GM21528 (cell line): Measurements from ENCODE around the gene THSD4.

Source experiments
- ATAC-seq: cut with Tn5 transposase; IDR thresholded peaks from one replicate; pipeline ENCODE4 v1.9.1; 2021; ENCODE audit warnings: mild to moderate bottlenecking, moderate library complexity; ENCODE audit not compliant: unreplicated experiment, low FRiP score

The THSD4 gene

DNA sequence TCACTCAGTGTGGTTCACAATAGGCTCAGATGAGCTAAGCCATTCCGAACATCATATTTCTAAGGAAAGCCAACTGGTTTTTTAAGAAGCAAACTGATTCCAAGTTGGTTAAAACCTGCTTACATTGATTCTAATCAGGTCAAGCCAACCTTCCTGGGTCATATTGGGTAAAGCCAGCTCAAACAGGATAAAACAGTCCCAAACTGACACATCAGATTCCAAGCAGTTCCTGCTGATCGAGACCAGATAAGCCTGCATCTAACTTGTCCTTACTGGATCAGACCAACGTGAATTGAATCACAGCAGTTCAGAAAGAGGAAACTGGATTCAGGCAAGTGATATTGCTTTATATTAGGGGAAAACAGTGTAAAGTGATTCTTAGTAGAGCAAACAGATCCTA is 18.6 kb upstream of the THSD4 start:
- ATAC-seq, result no peak

DNA sequence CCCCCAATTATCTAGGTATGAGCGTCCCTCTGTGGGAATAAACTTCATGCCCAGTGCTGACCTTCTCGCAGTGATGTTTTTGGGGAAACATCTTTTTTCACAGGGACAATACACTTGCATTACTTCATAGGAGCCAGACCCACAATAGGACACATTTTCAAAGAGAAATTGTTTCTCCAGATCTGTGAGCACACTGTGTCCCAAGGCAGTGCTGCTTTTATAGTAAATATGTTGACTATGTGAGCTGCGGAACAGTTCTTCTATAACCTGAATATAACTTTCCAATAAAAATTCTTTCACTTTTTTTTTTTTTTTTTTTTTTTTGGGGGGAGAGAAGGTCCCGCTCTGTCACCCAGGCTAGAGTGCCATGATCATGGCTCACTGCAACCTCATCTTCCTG is 17.4 kb upstream of the THSD4 start:
- ATAC-seq, result no peak

DNA sequence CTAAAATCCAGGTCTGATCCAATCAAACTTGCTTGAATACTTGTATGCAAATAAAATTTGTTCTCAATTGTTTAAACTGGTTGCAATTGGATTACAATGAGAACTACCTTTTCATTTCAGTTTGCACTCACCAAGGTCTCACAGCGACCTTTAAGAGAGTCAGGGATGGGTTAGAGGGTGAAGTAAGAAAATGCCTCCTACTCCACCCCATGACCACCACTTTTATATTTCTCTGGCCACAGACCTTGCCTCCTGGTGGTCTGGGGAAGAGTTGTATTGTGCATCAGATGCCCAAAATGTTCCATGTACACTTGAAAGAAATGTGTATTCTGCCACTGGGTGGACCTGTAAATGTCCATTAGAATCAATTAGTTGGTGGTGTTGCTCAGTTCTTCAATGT is 16.4 kb upstream of the THSD4 start:
- no peak for ATAC-seq

DNA sequence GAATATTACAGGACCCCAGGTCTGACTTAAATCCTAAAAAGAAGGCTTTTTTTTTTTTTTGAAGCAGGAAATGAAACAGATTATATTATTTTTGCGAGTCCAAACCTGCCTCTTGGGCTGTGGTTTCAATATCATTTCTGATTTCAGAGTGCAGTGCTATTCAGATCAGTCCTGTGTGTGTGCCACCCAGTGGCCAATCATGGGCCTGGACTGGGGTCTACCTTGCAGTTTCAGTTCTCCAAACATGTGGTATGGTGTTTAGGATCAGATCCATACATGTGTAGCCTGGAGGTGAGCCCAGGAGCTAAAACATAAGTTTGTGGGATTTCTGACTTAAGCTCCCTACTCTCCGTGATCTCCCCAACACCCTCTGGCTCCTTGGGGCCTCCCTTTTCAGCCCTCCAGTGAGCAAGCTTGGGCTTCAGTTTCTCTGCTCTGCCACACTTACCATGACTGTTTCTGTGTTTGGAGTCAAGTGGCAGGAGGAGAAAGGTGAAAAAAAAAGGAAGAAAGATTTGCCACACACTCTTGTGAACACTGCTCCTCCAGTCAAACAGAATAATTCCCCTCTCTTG is 12.1 kb upstream of the THSD4 start:
- ATAC-seq, result no peak

DNA sequence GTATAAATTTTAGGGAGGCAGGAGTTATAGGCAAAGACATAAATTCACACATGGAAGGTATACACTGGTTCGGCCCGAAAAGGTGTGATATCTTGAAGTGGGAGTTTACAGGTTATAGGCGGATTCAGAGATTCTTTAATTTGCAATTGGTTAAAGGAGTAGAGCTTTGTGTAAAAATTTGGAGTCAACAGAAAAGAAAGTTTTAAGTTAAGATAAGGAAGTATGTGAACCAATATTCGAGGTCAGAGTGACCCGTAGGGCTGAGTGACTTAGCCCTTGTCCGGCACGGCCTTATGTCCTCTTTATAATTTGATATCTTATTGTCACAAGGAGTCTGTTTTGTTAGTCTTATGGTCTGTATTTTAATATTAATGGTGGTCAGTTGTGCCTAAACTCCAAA is 10.6 kb upstream of the THSD4 start:
- no peak for ATAC-seq

DNA sequence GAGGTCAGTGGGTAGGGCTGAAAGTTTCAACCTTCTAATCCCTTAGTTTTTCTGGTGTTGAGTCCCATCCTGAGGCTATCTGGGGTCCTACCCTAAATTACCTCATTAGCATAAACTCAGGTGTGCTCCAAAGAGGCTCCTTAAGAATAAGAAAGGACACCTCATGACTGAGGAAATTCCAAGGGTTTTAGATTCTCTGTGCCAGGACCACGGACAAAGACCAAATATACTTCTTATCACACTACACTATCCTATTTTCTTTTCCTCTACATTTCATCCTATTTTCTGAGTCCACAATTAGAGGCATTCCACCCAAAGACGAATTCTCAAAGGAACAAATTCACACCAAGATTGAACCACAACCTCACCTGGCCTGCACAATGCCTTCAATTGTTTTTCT is 9.8 kb upstream of the THSD4 start:
- ATAC-seq, result no peak

DNA sequence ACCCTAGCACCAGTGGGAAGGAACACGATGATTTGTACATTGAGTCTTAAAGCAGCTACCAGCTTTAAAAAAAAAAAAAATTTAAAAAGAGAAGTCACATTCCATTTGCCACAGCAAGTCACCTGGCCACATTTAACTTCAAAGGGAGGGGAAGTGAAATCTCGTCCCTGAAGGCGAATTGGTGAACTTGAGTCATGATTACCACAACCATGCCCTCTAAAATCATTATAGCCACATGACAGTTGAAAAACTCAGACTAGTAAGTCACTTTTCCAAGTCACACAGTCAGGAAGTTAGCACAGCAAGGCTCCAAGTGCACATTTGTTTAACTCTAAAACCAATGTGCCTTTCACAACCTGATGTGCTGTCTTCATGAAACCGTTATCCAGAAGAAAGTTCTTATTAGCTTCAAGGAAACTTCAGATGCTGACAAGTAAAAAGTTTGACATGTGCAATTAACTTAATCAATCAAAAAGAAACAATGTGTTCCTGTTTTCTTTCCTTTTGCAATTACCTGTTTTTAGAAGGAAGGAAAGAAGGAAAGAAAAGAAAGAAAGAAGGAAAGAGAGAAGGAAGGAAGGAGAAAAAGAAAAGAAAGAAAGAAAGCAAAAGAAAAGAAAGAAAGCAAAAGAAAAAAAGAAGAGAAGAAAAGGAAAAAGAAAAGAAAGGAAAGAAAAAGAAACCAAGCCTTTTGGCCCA is 8.3 kb upstream of the THSD4 start:
- no peak for ATAC-seq

DNA sequence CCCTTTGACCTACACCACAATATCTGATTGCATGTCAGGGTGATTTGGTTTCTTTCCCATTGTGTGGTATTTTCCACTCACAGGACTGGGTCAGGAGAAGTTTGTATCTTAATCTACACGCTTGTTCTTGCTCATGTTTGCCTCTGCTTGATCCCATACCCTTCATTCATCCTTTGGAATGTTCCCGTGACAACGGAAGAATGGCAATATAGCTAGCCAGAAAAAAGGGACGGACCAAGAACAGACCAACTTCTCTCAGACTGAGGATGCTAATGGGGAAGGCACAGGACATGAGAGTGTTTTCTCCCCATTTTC is 7.8 kb upstream of the THSD4 start:
- no peak for ATAC-seq

DNA sequence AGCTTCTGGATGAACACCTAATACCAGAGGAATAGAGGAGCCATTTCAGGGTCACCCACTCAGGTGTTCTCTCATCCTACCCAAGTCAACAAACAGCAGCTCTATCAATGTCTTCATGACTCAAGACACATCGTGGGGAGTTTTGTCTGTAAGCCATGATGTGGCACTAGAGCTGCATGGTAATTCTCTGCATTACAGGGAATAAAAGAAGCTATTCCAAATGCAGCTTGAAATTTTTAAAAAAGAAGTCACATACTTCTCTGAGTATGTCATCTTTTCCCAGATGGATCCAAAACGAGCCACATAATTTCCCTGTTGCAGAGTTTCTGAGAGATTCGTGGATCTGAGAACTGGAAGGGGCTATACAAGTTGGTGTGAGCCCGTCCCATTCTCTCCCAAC is 6.1 kb upstream of the THSD4 start:
- no peak for ATAC-seq

DNA sequence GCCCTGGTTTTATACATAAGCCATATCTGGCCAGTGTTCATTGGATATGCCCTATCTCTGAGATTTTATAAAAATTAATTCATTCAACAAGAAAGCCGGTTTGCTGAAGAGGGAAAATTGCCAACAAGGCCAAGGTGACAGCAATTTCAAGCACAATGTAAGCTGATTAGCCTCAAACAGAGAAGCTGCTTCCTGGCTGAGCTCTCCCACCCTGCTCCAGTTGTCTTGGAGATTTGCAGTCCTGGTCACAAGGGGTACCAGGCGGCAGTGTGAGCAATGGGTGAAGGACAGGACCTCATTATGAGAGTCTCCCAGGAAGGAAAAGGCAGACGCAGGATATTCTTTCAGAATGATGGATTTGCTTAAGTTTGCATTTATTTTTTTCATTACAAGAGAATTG is 5.4 kb upstream of the THSD4 start:
- ATAC-seq, result no peak

DNA sequence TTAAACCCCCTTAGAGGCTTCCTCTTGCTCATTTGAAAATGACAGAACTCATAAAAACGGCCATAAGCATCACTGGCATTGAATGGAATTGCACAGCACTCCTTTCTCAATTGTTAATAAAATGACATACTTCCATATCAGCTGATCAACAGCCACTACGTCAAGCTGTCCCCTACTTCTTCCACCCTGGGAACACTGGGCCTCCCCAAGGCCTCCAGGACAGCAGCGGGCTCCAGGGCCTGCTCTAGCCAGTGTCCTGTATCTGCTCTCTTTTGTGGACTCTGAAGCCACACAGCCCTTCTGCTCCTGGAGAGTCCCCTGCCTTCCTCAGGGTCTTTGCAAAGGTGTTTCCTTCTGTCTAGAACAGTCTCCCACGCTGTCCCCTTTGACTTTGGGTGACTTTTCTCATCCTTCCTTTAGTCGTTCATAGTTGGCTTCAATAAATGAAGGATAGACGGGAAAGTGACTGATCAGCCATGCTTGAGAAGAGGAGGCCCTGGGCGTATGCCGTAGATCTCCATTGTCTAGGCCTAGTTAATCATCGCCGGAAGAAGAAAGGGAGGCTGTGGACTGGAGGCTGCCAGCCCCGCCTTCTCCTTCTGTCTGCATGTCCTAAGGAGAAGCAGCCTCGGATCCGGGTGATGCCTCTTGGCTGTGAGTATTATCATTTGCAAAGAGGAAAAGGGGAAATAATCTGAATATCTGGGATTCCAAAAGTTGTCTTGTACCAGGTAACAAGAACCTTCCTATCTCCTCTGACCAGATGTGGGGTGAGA is 4.7 kb upstream of the THSD4 start:
- ATAC-seq, result no peak

DNA sequence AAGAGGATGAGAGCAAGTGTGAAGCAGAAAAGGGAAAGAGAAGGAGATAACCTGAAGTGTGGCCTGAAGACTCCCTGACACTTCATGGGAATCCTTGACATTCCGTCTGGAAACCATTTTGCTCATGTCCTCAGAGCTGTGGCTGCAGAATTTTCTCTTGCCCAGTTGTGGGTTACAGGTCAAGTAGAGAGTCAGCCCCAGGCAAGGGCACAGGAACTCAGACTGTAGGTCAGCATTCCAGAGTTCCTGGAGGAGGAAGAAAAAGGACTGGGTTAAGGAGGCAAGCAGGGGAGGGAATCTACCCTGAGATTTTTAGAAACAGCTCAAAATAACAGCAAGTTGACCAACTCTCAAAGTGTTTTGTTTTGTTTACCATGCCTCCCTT is 4.1 kb upstream of the THSD4 start:
- ATAC-seq, result no peak

DNA sequence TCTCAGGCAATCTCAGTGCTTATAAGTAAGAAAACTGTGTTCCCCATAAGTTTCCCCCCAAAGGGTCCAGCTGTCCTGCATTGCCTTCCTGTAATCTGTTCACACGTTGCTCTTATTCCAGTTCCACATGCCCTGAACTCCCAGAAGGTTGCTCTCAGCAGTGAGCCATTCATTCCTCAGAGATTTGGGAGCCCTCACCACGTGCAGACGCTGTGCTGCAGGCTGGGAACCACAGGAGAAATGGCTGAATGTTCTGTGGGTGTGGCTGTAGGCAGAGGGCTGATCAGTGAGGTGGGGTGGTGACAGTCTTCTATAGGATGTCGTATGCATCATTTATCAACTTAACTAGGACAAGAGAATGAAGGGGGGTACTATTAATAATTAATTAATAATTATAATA is 3.3 kb upstream of the THSD4 start:
- ATAC-seq, result no peak

DNA sequence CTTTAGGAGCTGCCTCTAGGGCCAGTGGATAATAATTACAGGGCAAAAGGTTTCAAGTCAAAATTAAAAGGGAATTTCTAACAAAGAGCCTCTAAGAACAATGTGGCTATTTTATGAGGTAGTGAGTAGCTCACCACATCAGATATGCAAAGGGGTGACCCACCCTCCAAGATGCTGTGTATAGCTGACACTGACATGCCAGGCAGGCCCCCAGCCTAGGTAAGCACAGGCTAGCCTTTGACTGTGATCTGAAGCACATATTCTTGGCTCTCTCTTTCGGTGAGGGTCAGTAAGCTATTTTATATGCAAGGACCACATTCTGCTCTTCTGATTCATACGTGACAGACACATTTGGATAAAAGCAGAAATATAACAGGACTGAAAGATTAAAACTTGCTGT is 2.8 kb upstream of the THSD4 start:
- ATAC-seq, result no peak

DNA sequence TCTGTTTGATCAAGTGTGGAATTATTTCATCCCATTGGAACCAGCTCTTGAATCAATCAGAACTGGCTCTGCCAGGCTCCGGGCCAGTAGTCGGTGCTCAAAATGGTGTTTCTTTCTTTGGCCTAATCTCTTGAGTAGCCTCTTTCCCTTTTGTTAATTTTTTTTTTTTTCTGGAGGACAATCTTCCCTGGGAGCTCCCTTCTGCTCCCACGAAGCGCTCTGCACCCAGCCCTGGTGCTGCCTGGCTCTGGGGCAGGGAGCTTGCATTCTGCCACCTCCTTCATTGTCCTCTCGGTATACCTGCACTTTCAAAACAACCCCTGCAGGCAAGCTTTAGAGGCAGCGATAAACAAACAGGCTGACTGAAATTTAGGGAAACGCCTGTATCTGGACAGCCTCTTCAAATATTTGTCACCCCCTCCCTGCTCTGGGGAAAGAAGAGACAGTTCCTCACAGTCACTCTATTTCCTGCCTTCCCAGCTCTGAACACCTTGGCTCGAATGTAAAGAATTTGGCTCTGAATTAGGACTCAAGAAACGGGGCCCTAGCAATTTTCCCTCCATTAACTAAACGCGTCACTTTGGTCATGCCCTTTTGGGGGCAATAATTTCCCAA is 1.1 kb upstream of the THSD4 start:
- no peak for ATAC-seq

DNA sequence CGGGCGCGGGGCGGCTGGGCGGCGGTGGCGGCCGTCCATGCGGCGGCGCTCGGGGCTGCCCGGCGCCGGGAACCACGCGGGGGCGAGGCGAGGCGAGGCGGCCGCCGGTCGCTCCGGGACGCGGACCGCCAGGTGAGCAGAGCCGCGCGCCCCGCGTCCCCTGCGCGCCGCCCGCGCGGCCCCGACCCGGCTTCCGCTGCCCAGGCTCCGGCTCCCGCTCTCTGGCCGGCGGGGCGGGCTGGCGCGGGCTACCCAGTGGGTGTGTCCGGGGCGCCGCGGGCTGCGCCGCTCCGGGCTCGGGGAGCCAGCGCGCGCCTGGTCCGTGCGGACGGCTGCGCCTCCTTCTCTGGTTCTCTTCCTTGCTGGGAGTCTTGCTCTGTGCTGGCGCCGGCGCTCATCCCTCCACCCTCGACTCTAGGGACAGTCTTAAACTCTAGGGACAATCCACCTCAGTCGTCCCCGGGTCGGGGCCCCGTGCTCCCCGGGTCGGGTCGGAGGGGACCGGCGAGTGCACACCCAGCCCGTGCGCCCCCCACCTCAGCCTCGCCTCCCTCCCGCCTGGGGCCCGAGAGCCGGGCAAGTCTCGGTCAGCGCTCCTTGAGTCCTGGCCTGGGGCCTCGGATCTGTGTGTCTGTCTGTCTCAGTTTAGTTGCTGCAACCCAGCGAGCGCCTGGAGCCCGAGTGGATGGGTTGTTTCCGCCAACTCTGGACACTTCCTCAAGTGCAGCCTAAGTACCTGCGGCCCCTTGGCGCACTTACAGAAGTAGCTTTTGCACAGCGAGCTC is 488 bp downstream of the THSD4 start:
- peak; percentile 40 for ATAC-seq

DNA sequence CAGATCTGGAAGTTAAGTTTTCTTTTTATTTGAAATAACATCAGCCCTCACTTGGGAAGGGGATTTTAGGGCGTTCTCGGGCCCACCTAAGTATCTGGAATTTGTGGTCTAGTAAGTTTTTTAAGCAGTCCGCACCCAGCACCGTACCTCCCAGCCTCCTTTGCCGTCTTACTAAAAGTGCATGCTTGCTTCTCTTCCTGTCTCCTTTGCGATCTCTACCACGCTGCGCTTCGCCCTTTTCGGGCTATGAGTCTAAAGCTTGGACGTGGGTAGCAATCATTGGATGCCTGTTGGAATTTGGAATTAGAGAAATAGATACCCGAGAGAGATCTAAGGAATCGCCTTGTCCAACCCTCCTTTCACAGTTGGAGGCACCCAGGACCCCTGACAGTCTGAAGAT is 1.1 kb downstream of the THSD4 start:
- no peak for ATAC-seq

DNA sequence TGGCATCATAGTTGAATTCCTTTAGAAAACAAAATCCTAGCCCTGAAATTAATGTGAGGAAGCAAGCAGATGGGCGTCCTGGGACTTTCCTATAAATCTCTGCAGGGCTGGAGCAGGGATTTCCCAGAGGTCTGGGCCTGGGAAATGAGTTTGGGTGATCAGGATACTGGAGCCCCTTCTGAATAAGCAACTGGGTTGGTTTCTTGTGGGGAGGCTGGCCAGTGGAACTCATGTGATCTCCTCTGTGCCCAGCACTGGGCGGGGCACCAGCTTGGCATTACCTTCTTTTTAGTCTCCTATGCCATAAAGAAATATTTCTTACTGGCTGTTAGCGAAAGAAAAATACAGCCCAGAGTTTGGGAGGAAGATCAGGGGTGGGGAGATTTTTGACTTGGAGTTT is 1.7 kb downstream of the THSD4 start:
- ATAC-seq, result no peak

DNA sequence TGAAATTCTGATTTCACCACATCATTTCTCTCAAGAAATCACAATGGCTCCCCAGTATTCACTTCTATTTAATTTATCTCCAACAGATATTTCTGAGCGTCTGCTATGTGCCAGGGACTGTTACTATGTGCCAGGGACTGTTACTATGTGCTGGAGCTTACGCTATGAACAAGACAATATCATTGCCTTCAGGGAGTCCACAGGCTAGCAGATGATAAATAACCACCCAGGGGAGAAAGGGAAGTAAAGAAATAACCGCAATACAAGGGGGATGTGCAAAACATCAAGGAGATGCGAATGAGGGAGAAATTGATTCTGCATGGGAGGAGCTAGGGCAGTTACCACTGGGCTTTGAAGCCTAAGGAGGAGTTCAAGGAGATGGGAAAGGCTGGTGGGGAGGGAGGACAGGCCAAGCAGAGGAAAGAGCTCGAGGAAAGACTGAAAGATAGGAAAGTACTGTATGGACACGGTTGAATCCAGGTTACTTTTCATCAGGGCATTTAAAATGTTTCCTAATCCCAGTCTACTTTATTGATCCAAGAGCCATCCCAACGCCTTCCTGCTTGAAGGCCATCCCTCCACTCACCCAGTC is 2.5 kb downstream of the THSD4 start:
- ATAC-seq, result no peak

DNA sequence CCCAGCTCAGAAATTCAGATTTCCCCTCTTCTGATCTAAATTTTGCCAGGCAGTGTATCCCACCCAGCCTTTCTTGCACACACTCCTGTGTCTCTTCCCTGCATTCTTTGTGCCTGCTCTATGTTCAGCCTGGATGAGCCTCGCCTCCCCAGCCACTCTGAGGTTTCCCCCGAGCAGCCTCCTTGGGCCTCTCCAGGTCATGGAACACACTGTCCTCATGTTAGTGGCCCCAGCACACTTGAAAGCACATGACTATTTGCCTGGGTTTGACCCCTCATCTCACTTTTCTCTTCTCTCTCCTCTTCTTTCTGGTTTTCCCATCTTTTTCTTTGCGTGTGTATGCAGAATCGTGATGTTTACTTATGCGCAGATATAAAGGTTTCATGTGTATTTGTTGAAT is 3.1 kb downstream of the THSD4 start:
- no peak for ATAC-seq
